B cell (primary cell): ENCODE data around the gene EFCAB7. TPM values are rescaled to one million over a fixed set of nuclear protein-coding genes. Genes with fewer than 3 reads are reported as not detected.

Experiments
- ATAC-seq: fragments of 200-7000 bp; cut with Tn5 transposase; one replicate; pipeline ENCODE4 v1.10.0; 2021; ENCODE audit warnings: low read depth, mild to moderate bottlenecking, moderate number of reproducible peaks, moderate library complexity
- CTCF ChIA-PET: fragments of 350-600 bp; sonication (Branson Sonifier 250); formaldehyde crosslinking; loops from one replicate; lab custom pipeline; 2021; ENCODE audit warnings: antibody characterized with exemption, inconsistent platforms; lab: Charles Lee
- POLR2A ChIA-PET: fragments of 350-600 bp; sonication (Branson Sonifier 250); formaldehyde crosslinking; loops from one replicate; lab custom pipeline; 2021; ENCODE audit warnings: antibody characterized with exemption; lab: Charles Lee
- DNase-seq: peaks from one replicate; pipeline ENCODE4 v3.0.0; 2013
- H2AFZ ChIP-seq: 2 replicates; pipeline ENCODE4 v1.6.1; 2012; ENCODE audit warnings: mild to moderate bottlenecking, low read depth, low read length; ENCODE audit not compliant: insufficient read depth, poor library complexity, severe bottlenecking
- H3K27ac ChIP-seq, 2 donors: 1 replicate in 1 of 2; 2 replicates in 1 of 2; pipeline ENCODE4 v1.5.1; 2012 to 2013; ENCODE audit warnings: low read length in 2 of 2, mild to moderate bottlenecking in 2 of 2, moderate library complexity in 1 of 2
- H3K27me3 ChIP-seq, 4 experiments: fragments of 200-600 bp in 1 of 4; sonication (generic) in 1 of 4; replicated peaks in 1 of 4; 1 replicate in 2 of 4; 2 replicates in 2 of 4; pipeline versions ENCODE4 v1.6.1 to v1.7.0; 2013 to 2016; ENCODE audit warnings: low read length in 3 of 4, mild to moderate bottlenecking in 2 of 4, mixed read lengths in 1 of 4, moderate library complexity in 1 of 4; ENCODE audit not compliant: insufficient read depth in 4 of 4, control insufficient read depth in 3 of 4; ENCODE audit errors: control extremely low read depth in 1 of 4
- H3K36me3 ChIP-seq, 2 experiments: replicated peaks in 1 of 2; 1 replicate in 1 of 2; 2 replicates in 1 of 2; pipeline versions ENCODE4 v1.6.1 to v1.7.1; 2013; ENCODE audit warnings: low read length in 1 of 2; ENCODE audit not compliant: insufficient read depth in 2 of 2, control insufficient read depth in 1 of 2; ENCODE audit errors: control extremely low read depth in 1 of 2, extremely low read depth in 1 of 2
- H3K4me1 ChIP-seq, 2 donors: fragments of 200-600 bp in 1 of 2; sonication (generic) in 1 of 2; 1 replicate in 1 of 2; 2 replicates in 1 of 2; pipeline versions ENCODE4 v1.5.1 to v1.6.1; 2013 to 2017; ENCODE audit warnings: low read length in 2 of 2; ENCODE audit not compliant: control insufficient read depth in 2 of 2, insufficient read depth in 2 of 2
- H3K4me2 ChIP-seq: replicated peaks from 2 replicates; pipeline ENCODE3; 2012; ENCODE audit warnings: mild to moderate bottlenecking, low read depth, low read length; ENCODE audit not compliant: poor library complexity, severe bottlenecking
- H3K4me3 ChIP-seq, 5 experiments: fragments of 200-600 bp in 1 of 5; sonication (generic) in 1 of 5; 1 replicate in 3 of 5; 2 replicates in 2 of 5; pipeline versions ENCODE4 v1.5.1 to v1.7.0; 2011 to 2016; ENCODE audit warnings: low read length in 4 of 5, mild to moderate bottlenecking in 4 of 5, low read depth in 2 of 5, control low read depth in 1 of 5, moderate library complexity in 1 of 5; ENCODE audit not compliant: insufficient read depth in 1 of 5; ENCODE audit errors: control extremely low read depth in 1 of 5, extremely low read depth in 1 of 5
- H3K79me2 ChIP-seq: fragments of 200-600 bp; sonication (generic); one replicate; pipeline ENCODE4 v1.6.0; 2016; ENCODE audit warnings: low read length; ENCODE audit not compliant: control insufficient read depth, insufficient read depth
- H3K9ac ChIP-seq: fragments of 200-600 bp; sonication (generic); 2 replicates; pipeline ENCODE4 v1.6.1; 2017; ENCODE audit warnings: mild to moderate bottlenecking, low read length, moderate library complexity
- H3K9me3 ChIP-seq, 3 donors: one replicate each; pipeline versions ENCODE4 v1.6.1 to v1.7.1; 2013; ENCODE audit warnings: low read length in 2 of 3; ENCODE audit not compliant: control insufficient read depth in 2 of 3, insufficient read depth in 1 of 3; ENCODE audit errors: control extremely low read depth in 1 of 3
- H4K20me1 ChIP-seq: 2 replicates; pipeline ENCODE4 v1.6.0; 2012; ENCODE audit warnings: mild to moderate bottlenecking, low read length; ENCODE audit not compliant: insufficient read depth, control insufficient read depth, poor library complexity, severe bottlenecking
- H3K27ac Mint-ChIP-seq: one replicate; pipeline ENCODE4 v1.8.0; 2021; ENCODE audit warnings: mixed read lengths
- H3K27me3 Mint-ChIP-seq: one replicate; pipeline ENCODE4 v1.8.0; 2021; ENCODE audit warnings: mixed read lengths
- H3K4me1 Mint-ChIP-seq: one replicate; pipeline ENCODE4 v1.8.0; 2021; ENCODE audit warnings: mixed read lengths
- H3K4me3 Mint-ChIP-seq: one replicate; pipeline ENCODE4 v1.8.0; 2021; ENCODE audit warnings: mixed read lengths
- H3K9me3 Mint-ChIP-seq: one replicate; pipeline ENCODE4 v1.8.0; 2022; ENCODE audit warnings: mixed read lengths; ENCODE audit not compliant: insufficient read depth
- EZH2 ChIP-seq: IDR thresholded peaks from 2 replicates; pipeline ENCODE4 v1.6.1; 2012; ENCODE audit warnings: borderline replicate concordance, low read depth, mild to moderate bottlenecking, moderate library complexity, low read length; ENCODE audit not compliant: insufficient read depth, poor library complexity, severe bottlenecking
- WGBS: methylation state at CpG from one replicate; pipeline ENCODE4 v1.1.5; 2013; ENCODE audit warnings: missing lambda C conversion rate; ENCODE audit not compliant: insufficient coverage; 5-methylcytosine and 5-hydroxymethylcytosine counted together
- intact Hi-C: fragments of 100-400 bp; cut with micrococcal nuclease; formaldehyde crosslinking; loops from one replicate; pipeline ENCODE4 v1.10.0; 2022
- polyA plus RNA-seq: library from polyadenylated mRNA; depleted of rRNA; stranded (reverse); fragments of >200 nt; gene quantifications from 2 replicates; pipeline ENCODE4 v1.2.3, GENCODE V29; 2012
- total RNA-seq, 2 donors: library from RNA; stranded (reverse); fragments of 120-200 nt in 1 of 2; gene quantifications; 1 replicate in 1 of 2; 2 replicates in 1 of 2; pipeline versions ENCODE4 v1.2.3 to v1.2.4, GENCODE V29; 2013 to 2022
- TF ChIP-seq, protein P1 (sequence below): fragments of 200-600 bp; IDR thresholded peaks from one replicate; pipeline ENCODE4 v1.8.0; 2022; ENCODE audit warnings: antibody characterized with exemption, mild to moderate bottlenecking

The EFCAB7 gene
- total and polyA plus RNA-seq, 2 donors (not counting 1 experiment from before 2014, with no cell fraction given): 3.6 to 11.2 TPM

DNA sequence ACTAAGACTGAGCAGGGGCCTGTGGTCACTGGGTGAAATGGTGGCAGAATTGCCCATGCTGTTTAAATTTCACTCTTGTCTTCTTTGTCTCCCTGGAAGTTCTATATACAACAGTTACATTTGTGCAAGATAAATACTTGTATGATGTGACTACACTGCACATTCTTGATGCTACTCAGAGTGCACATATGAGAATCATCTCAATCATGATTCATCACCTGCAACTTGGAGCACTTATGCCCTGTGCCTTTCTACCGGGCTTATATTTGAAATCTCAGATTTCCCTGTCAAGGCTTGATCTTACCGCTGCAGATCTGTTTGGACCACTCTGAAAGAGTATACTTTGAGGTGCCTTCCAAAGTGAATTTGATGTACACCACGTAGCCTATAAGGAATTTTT, 80.5 kb downstream of the EFCAB7 start:
- Histone ChIP-seq H3K9me3 (no peaks in the 10 kb centered on the region), H3K27me3 (no peaks in the 10 kb centered on the region), H3K4me3 (no peak overlapping the region), H4K20me1 (no peaks in the 10 kb centered on the region), H3K4me1 (no peaks in the 10 kb centered on the region), H3K27ac (no peak overlapping the region), H3K36me3 (no peaks in the 10 kb centered on the region), H3K4me2 (no peak overlapping the region), H3K79me2 (no peaks in the 10 kb centered on the region), H3K9ac (no peak overlapping the region), H2AFZ (no peak overlapping the region)
- CTCF ChIA-PET: no interaction called here
- Mint-ChIP-seq H3K27me3 (no peaks in the 10 kb centered on the region), H3K4me3 (no peak overlapping the region), H3K9me3 (no peaks in the 10 kb centered on the region), H3K4me1 (no peaks in the 10 kb centered on the region), H3K27ac (no peak overlapping the region)
- ATAC-seq (no peak), DNase-seq (no peak)
- WGBS: 94% methylated on average over 2 of the region's 3 CpGs
- intact Hi-C loops: no loop called here
- POLR2A ChIA-PET: no interaction called here
- no peak for TF ChIP-seq EZH2
- TF ChIP-seq, protein P1, sequence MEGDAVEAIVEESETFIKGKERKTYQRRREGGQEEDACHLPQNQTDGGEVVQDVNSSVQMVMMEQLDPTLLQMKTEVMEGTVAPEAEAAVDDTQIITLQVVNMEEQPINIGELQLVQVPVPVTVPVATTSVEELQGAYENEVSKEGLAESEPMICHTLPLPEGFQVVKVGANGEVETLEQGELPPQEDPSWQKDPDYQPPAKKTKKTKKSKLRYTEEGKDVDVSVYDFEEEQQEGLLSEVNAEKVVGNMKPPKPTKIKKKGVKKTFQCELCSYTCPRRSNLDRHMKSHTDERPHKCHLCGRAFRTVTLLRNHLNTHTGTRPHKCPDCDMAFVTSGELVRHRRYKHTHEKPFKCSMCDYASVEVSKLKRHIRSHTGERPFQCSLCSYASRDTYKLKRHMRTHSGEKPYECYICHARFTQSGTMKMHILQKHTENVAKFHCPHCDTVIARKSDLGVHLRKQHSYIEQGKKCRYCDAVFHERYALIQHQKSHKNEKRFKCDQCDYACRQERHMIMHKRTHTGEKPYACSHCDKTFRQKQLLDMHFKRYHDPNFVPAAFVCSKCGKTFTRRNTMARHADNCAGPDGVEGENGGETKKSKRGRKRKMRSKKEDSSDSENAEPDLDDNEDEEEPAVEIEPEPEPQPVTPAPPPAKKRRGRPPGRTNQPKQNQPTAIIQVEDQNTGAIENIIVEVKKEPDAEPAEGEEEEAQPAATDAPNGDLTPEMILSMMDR: no peak

GRCh38 chr1:63607322-63607721, 84.0 kb downstream of the EFCAB7 start:
- no peak for TF ChIP-seq EZH2
- TF ChIP-seq, protein P1: no peak
- Mint-ChIP-seq H3K4me3 (no peak overlapping the region), H3K27me3 (no peaks in the 10 kb centered on the region), H3K9me3 (no peaks in the 10 kb centered on the region), H3K27ac (no peak overlapping the region), H3K4me1 (no peaks in the 10 kb centered on the region)
- H3K4me1 ChIP-seq: no peaks in the 10 kb centered on the region
- H3K27ac ChIP-seq: no peak overlapping the region
- H3K9ac ChIP-seq: no peak overlapping the region
- no peaks in the 10 kb centered on the region for H3K9me3 ChIP-seq
- no peaks in the 10 kb centered on the region for H3K36me3 ChIP-seq
- POLR2A ChIA-PET: no interaction called here
- ATAC-seq (no peak), DNase-seq (no peak)
- WGBS: 90% methylated on average over 2 of the region's 7 CpGs
- CTCF ChIA-PET: interaction anchor here (0.6 to 1.1 kb wide), 4 partner anchors 9 to 639 kb away, joined by 3 to 4 read pairs (median 3); no protein-coding TSS in a partner anchor
- no peaks in the 10 kb centered on the region for H3K79me2 ChIP-seq
- no peak overlapping the region for H3K4me2 ChIP-seq
- H3K27me3 ChIP-seq: no peaks in the 10 kb centered on the region
- intact Hi-C loops: no loop called here
- no peak overlapping the region for H3K4me3 ChIP-seq
- no peak overlapping the region for H2AFZ ChIP-seq
- no peaks in the 10 kb centered on the region for H4K20me1 ChIP-seq
